T-helper 2 cell (primary cell): ENCODE data around the gene DCAF7.

Experiments used
- DNase-seq, 5 experiments: peaks; one replicate each; pipeline versions ENCODE4 v3.0.0 to v3.0.0-alpha.2; 2012 to 2022

DCAF7 gene

GRCh38 chr17:63595132-63595531, 44.9 kb downstream of the DCAF7 start:
- DNase-seq = no peak

- DNase-seq = peak in 2 of 5 experiments; percentile 41 to 84
These were observed 46.7 kb downstream of the DCAF7 start for GRCh38 chr17:63596856-63597586.

- peak in 2 of 5 experiments; percentile 62 to 70 for DNase-seq
These were observed 48.0 kb downstream of the DCAF7 start for GRCh38 chr17:63598281-63598680.

GRCh38 chr17:63600569-63601438, 50.5 kb downstream of the DCAF7 start, which contains the start of gene TACO1:
TACO1 (plus strand) TSS chr17:63600895; CDS start chr17:63601084, 189 bp downstream.
- DNase-seq = peak; percentile 36 to 84 (median 56)

- DNase-seq = peak in 1 of 5 experiments; percentile 15
These were observed 51.4 kb downstream of the DCAF7 start for GRCh38 chr17:63601439-63602371.

GRCh38 chr17:63609816-63610573, 59.7 kb downstream of the DCAF7 start:
- peak in 1 of 5 experiments; percentile 76 for DNase-seq

- DNase-seq = no peak
These were observed 60.6 kb downstream of the DCAF7 start for GRCh38 chr17:63610854-63611253.

GRCh38 chr17:63611354-63611753, 61.1 kb downstream of the DCAF7 start:
- DNase-seq = peak in 1 of 5 experiments; percentile 79

GRCh38 chr17:63613663-63614062, 63.4 kb downstream of the DCAF7 start:
- no peak for DNase-seq

- no peak for DNase-seq
These were observed 71.0 kb downstream of the DCAF7 start for GRCh38 chr17:63621229-63621683.

- DNase-seq = peak; percentile 89 to 100 (median 97)
These were observed 71.7 kb downstream of the DCAF7 start, which contains the start of gene MAP3K3 for GRCh38 chr17:63621684-63622573. MAP3K3 (plus strand) TSS chr17:63622417; CDS start chr17:63622760, 343 bp downstream.

GRCh38 chr17:63622574-63623390, 72.5 kb downstream of the DCAF7 start:
- peak; percentile 12 to 67 (median 53) for DNase-seq

- DNase-seq = no peak
These were observed 73.7 kb downstream of the DCAF7 start for GRCh38 chr17:63623786-63624530.

- no peak for DNase-seq
These were observed 74.2 kb downstream of the DCAF7 start for GRCh38 chr17:63624531-63624880.

- DNase-seq = no peak
These were observed 76.4 kb downstream of the DCAF7 start for GRCh38 chr17:63626551-63627180.

- no peak for DNase-seq
These were observed 79.3 kb downstream of the DCAF7 start for GRCh38 chr17:63629627-63630026.

GRCh38 chr17:63631062-63631461, 80.8 kb downstream of the DCAF7 start:
- DNase-seq = no peak

GRCh38 chr17:63631626-63632025, 81.3 kb downstream of the DCAF7 start:
- DNase-seq = no peak
